Measurements from ENCODE around the gene CAMTA1.

Gene CAMTA1

GRCh38 chr1:7625401-7625800 lies 840.1 kb downstream of the CAMTA1 start:
- DNase-seq (ENCODE audit: extremely low spot score) = no peak
- ChIA-PET POLR2A (no interaction called here), CTCF (no interaction called here)
- TF ChIP-seq CTBP1 (IDR thresholded peaks at IDR 0.05; ENCODE audit: borderline replicate concordance) = no peak
- TF ChIP-seq LEF1 (IDR thresholded peaks at IDR 0.05; ENCODE audit: borderline replicate concordance) = no peak
- TF ChIP-seq SP1 (IDR thresholded peaks at IDR 0.05) = no peak
- TF ChIP-seq L3MBTL2 (conservative IDR thresholded peaks at IDR 0.05) = no peak
- no peak for TF ChIP-seq BHLHE40 (IDR thresholded peaks at IDR 0.05; ENCODE audit: borderline replicate concordance)
- TF ChIP-seq FOXK2 (IDR thresholded peaks at IDR 0.05) = no peak
- no peak for TF ChIP-seq NFRKB (IDR thresholded peaks at IDR 0.05)
- no peak for TF ChIP-seq PKNOX1 (IDR thresholded peaks at IDR 0.05)

- ChIA-PET POLR2A (no interaction called here), CTCF (no interaction called here)
- no peak for DNase-seq (ENCODE audit: extremely low spot score)
- TF ChIP-seq ZNF384 (IDR thresholded peaks at IDR 0.05) = no peak
- no peak for TF ChIP-seq SP1 (IDR thresholded peaks at IDR 0.05)
- TF ChIP-seq LEF1 (IDR thresholded peaks at IDR 0.05; ENCODE audit: borderline replicate concordance) = no peak
- TF ChIP-seq ARNT (IDR thresholded peaks at IDR 0.05) = no peak
- no peak for TF ChIP-seq FOXM1 (IDR thresholded peaks at IDR 0.05; ENCODE audit: borderline replicate concordance)
Measured at GRCh38 chr1:7628273-7628672, 843.0 kb downstream of the CAMTA1 start.

- POLR2A ChIA-PET = no interaction called here
- TF ChIP-seq TARDBP (IDR thresholded peaks at IDR 0.05) (no peak), LEF1 (IDR thresholded peaks at IDR 0.05; ENCODE audit: borderline replicate concordance) (no peak), FOXA1 (IDR thresholded peaks at IDR 0.05) (no peak), ARNT (IDR thresholded peaks at IDR 0.05) (no peak), SP1 (IDR thresholded peaks at IDR 0.05) (no peak), HDGF (IDR thresholded peaks at IDR 0.05; ENCODE audit: borderline replicate concordance) (no peak), SUZ12 (IDR thresholded peaks at IDR 0.05) (no peak), FOXK2 (IDR thresholded peaks at IDR 0.05) (no peak), FOXM1 (IDR thresholded peaks at IDR 0.05; ENCODE audit: borderline replicate concordance) (no peak), CTBP1 (IDR thresholded peaks at IDR 0.05; ENCODE audit: borderline replicate concordance) (no peak), BHLHE40 (IDR thresholded peaks at IDR 0.05; ENCODE audit: borderline replicate concordance) (no peak), ELF4 (IDR thresholded peaks at IDR 0.05) (no peak), L3MBTL2 (conservative IDR thresholded peaks at IDR 0.05) (no peak), NFRKB (IDR thresholded peaks at IDR 0.05) (no peak), PKNOX1 (IDR thresholded peaks at IDR 0.05) (no peak), ZNF384 (IDR thresholded peaks at IDR 0.05) (no peak)
- no peak for DNase-seq (ENCODE audit: extremely low spot score)
- CTCF ChIA-PET = no interaction called here
Measured at GRCh38 chr1:7629011-7629410, 843.8 kb downstream of the CAMTA1 start.

GRCh38 chr1:7629465-7630195 lies 844.4 kb downstream of the CAMTA1 start:
- POLR2A ChIA-PET = no interaction called here
- no peak for TF ChIP-seq ARNT (IDR thresholded peaks at IDR 0.05)
- no peak for TF ChIP-seq TARDBP (IDR thresholded peaks at IDR 0.05)
- TF ChIP-seq FOXA1 (IDR thresholded peaks at IDR 0.05) = no peak
- no peak for TF ChIP-seq CTBP1 (IDR thresholded peaks at IDR 0.05; ENCODE audit: borderline replicate concordance)
- TF ChIP-seq BHLHE40 (IDR thresholded peaks at IDR 0.05; ENCODE audit: borderline replicate concordance) = no peak
- TF ChIP-seq SP1 (IDR thresholded peaks at IDR 0.05) = no peak
- no peak for TF ChIP-seq SUZ12 (IDR thresholded peaks at IDR 0.05)
- no peak for TF ChIP-seq HDGF (IDR thresholded peaks at IDR 0.05; ENCODE audit: borderline replicate concordance)
- TF ChIP-seq L3MBTL2 (conservative IDR thresholded peaks at IDR 0.05) = no peak
- TF ChIP-seq FOXK2 (IDR thresholded peaks at IDR 0.05) = no peak
- no peak for TF ChIP-seq LEF1 (IDR thresholded peaks at IDR 0.05; ENCODE audit: borderline replicate concordance)
- TF ChIP-seq ZNF384 (IDR thresholded peaks at IDR 0.05) = no peak
- no peak for TF ChIP-seq FOXM1 (IDR thresholded peaks at IDR 0.05; ENCODE audit: borderline replicate concordance)
- no peak for TF ChIP-seq NFRKB (IDR thresholded peaks at IDR 0.05)
- TF ChIP-seq PKNOX1 (IDR thresholded peaks at IDR 0.05) = no peak
- no peak for TF ChIP-seq ELF4 (IDR thresholded peaks at IDR 0.05)
- no peak for DNase-seq (ENCODE audit: extremely low spot score)
- CTCF ChIA-PET = no interaction called here

- no peak for TF ChIP-seq TARDBP (IDR thresholded peaks at IDR 0.05)
- no peak for TF ChIP-seq FOXM1 (IDR thresholded peaks at IDR 0.05; ENCODE audit: borderline replicate concordance)
- TF ChIP-seq BHLHE40 (IDR thresholded peaks at IDR 0.05; ENCODE audit: borderline replicate concordance) = no peak
- no peak for TF ChIP-seq SP1 (IDR thresholded peaks at IDR 0.05)
- no peak for TF ChIP-seq ELF4 (IDR thresholded peaks at IDR 0.05)
- TF ChIP-seq SUZ12 (IDR thresholded peaks at IDR 0.05) = no peak
- no peak for TF ChIP-seq FOXK2 (IDR thresholded peaks at IDR 0.05)
- no peak for TF ChIP-seq FOXA1 (IDR thresholded peaks at IDR 0.05)
- no peak for TF ChIP-seq PKNOX1 (IDR thresholded peaks at IDR 0.05)
- TF ChIP-seq L3MBTL2 (conservative IDR thresholded peaks at IDR 0.05) = no peak
- TF ChIP-seq HDGF (IDR thresholded peaks at IDR 0.05; ENCODE audit: borderline replicate concordance) = no peak
- TF ChIP-seq LEF1 (IDR thresholded peaks at IDR 0.05; ENCODE audit: borderline replicate concordance) = no peak
- no peak for TF ChIP-seq ARNT (IDR thresholded peaks at IDR 0.05)
- CTCF ChIA-PET = no interaction called here
- POLR2A ChIA-PET = no interaction called here
- no peak for DNase-seq (ENCODE audit: extremely low spot score)
Measured at GRCh38 chr1:7630378-7630777, 845.1 kb downstream of the CAMTA1 start.
